GM18526 (cell line): Measurements from ENCODE around the gene COTL1.

Experiments
- POLR2A ChIP-seq: IDR thresholded peaks from 3 replicates; pipeline ENCODE4 v1.6.1; 2011; ENCODE audit not compliant: insufficient read length; ENCODE audit errors: extremely low read depth

The COTL1 gene

GRCh38 chr16:84597528-84597896 lies 20.4 kb downstream of the COTL1 start:
- TF ChIP-seq POLR2A = no peak

GRCh38 chr16:84596801-84597527 lies 20.9 kb downstream of the COTL1 start:
- TF ChIP-seq POLR2A = no peak

DNA sequence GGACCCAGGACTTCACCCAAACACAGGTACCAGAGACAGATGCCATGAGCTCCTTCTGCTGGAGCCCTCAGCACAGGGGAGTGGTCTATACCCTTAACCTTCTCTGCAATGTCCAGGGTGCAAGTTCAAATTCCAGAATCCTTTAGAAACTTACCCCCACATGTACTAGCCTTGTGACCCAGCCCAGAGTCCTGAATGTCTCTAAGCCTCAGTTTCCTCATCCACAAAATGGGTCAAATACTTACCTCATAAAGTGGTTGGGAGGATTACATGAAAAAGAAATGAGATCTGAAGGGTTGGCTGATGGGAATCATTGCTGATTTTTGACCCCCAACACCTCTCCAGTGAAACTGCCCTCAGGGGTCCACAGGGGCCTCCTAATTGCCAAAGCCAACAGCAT lies 21.7 kb downstream of the COTL1 start:
- no peak for TF ChIP-seq POLR2A

DNA sequence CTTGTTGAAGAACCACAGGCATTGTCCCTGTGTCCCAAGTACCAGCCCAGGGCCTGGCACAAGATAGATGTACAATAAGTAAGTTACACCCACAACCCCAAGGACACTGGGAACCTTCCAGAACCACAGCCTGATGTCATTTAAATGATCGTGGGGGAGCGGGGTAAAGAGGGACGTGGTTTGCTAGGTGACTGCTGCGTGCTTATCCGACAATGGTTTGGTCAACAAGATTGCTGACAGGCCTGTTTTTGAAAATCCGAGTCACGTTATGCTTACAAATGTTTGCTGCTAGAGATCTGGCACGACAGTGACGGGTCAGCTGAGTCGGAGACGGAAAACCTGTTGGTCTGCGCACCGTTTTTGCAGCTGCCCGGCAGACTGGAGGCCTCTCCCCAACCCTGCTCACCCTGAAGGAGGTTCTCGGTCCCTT lies 22.8 kb downstream of the COTL1 start:
- TF ChIP-seq POLR2A = no peak

- no peak for TF ChIP-seq POLR2A
These were observed 23.2 kb downstream of the COTL1 start for GRCh38 chr16:84594725-84595038.

DNA sequence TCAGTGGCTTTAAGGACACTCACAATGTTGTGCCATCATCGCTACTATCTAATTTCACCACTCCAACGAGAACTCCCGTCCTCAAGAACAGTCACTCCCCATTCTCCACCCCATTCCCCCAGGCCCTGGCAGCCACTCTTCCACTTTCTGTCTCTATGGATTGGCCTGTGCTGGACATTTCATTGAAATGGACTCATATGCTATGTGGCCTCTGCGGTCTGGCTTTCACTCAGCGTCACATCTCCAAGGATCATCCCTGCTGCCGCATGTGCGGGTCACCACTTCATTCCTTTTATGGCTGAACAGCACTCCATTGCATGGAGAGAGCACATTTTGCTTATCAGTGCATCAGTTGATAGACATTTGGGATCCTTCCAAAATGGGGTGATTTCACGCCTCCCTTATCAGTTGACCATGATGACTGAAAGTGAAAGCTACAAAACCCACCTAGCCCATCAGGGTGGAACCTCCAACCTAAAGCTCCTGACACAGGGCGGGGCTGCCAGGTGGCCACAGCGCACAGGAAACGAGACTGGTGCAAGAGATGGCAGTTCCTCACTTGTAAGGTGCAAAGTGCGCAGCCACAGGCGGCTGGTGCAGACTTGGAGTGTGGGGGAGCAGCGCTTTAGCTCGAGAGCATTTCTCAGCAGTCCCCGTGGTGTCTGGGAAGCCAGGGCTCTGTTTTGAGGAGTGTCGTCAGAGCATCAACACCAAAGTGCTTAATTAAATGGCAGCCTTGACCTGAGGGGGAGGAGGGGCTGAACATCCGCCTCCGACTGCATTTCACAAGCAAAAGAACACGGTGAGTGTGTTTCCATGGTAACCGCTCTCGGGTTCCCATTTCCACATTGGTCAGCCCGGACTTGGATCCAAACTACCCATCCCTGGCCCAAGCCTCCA lies 23.8 kb downstream of the COTL1 start:
- TF ChIP-seq POLR2A = peak; percentile 56

DNA sequence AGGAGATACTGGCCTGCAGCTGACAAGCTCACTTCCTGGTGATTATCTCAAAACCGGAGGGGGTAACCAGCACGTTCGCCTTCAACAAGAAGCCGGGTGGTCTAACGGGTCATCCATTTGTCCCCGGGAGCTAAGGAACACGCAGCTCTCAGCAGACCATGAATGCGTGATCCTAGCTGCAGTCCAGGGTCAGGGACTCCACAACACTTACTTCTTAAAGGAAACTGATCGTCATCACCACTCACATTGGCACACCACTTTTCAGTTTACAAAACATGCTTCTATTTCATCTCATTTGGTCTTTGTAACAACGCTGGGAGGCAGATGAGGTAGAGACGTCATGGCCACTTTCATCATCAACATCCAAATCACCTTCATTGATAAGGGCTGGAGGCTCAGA lies 25.2 kb downstream of the COTL1 start:
- TF ChIP-seq POLR2A = no peak

- TF ChIP-seq POLR2A = no peak
These were observed 27.7 kb downstream of the COTL1 start for GRCh38 chr16:84589975-84590719.

DNA sequence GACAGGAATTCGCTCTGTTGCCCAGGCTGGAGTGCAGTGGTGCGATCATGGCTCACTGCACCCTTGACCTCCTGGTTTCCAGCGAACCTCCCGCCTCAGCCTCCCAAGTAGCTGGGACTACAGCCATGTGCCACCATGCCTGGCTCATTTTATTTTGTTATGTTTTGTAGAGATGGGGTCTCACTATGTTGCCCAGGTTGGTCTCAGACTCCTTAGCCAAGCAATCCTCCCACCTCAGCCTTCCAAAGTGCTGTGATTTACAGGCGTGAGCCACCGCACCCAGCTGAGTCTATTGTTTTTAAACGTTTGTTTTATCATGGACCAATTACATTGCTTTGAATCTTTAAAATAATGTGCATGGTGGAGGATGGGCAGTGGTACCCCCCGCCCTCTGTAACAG lies 28.9 kb downstream of the COTL1 start:
- TF ChIP-seq POLR2A = no peak

- TF ChIP-seq POLR2A = no peak
These were observed 32.0 kb downstream of the COTL1 start for GRCh38 chr16:84585886-84586285.

- TF ChIP-seq POLR2A = no peak
These were observed 32.4 kb downstream of the COTL1 start for GRCh38 chr16:84585467-84585866.

- no peak for TF ChIP-seq POLR2A
These were observed 33.2 kb downstream of the COTL1 start for GRCh38 chr16:84584678-84585077.

- TF ChIP-seq POLR2A = no peak
These were observed 33.9 kb downstream of the COTL1 start for GRCh38 chr16:84583995-84584394.

- no peak for TF ChIP-seq POLR2A
These were observed 34.8 kb downstream of the COTL1 start for GRCh38 chr16:84582958-84583516.

GRCh38 chr16:84581158-84581557 lies 36.7 kb downstream of the COTL1 start:
- TF ChIP-seq POLR2A = no peak

GRCh38 chr16:84579936-84580335 lies 37.9 kb downstream of the COTL1 start:
- no peak for TF ChIP-seq POLR2A

DNA sequence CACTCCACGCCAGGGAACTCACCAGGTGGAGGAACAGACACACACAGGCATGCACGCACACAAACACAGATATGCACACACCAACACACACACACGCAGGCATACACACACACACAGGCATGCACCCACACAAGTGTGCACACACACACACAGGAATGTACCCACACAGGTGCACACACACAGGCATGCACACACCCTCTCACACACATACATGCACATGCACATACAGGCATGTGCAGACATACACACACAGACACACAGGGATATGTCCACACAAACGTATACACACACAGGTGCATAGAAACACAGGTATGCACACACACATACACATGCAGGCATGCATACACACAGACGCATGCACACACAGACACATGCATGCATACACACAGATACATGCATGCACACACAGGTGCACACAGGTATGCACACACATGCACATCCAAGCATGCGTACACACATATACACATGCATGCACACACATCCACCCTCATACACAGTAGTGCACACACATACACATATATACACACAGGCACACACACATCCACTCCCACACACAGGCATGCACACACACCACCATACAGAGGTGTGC lies 39.2 kb downstream of the COTL1 start:
- TF ChIP-seq POLR2A = no peak
